WI38 (cell line): ENCODE results near the gene COL4A5.
"Not testable (repeated sequence)": the region's sequence is repeated elsewhere in the genome, so short reads cannot be mapped to it uniquely, and the experiment has no call there.

Source experiments
- H3K4me3 ChIP-seq: 2 replicates; pipeline ENCODE4 v1.5.1; 2011; ENCODE audit warnings: low read depth, mild to moderate bottlenecking, control low read depth, low read length
- CTCF ChIP-seq: IDR thresholded peaks from 2 replicates; pipeline ENCODE4 v1.5.1; 2012; ENCODE audit warnings: low read depth, mild to moderate bottlenecking, control low read depth, low read length

COL4A5 gene

GRCh38 chrX:108456971-108457477 is 17.4 kb downstream of the COL4A5 start:
- H3K4me3 ChIP-seq: no peak overlapping the region
- TF ChIP-seq CTCF: no peak

- H3K4me3 ChIP-seq: no peak overlapping the region
- TF ChIP-seq CTCF: no peak
Observed at GRCh38 chrX:108464604-108465003, 25.0 kb downstream of the COL4A5 start.

GRCh38 chrX:108468486-108468885 is 28.8 kb downstream of the COL4A5 start:
- no peak overlapping the region for H3K4me3 ChIP-seq
- TF ChIP-seq CTCF: no peak

GRCh38 chrX:108473979-108474378 is 34.3 kb downstream of the COL4A5 start:
- H3K4me3 ChIP-seq: no peak overlapping the region
- TF ChIP-seq CTCF: no peak

- not testable (repeated sequence) for H3K4me3 ChIP-seq
Observed at GRCh38 chrX:108481528-108481927, 41.9 kb downstream of the COL4A5 start.

- no peak overlapping the region for H3K4me3 ChIP-seq
- no peak for TF ChIP-seq CTCF
Observed at GRCh38 chrX:108484251-108484650, 44.6 kb downstream of the COL4A5 start.

- TF ChIP-seq CTCF: no peak
Observed at GRCh38 chrX:108485960-108486359, 46.3 kb downstream of the COL4A5 start.

GRCh38 chrX:108494406-108495090 is 54.9 kb downstream of the COL4A5 start:
- no peak overlapping the region for H3K4me3 ChIP-seq
- TF ChIP-seq CTCF: no peak

More at GRCh38 chrX:108485960-108486359, 46.3 kb downstream of the COL4A5 start:
- H3K4me3 ChIP-seq: no peak overlapping the region
